KMS-11 (cell line): ENCODE data around the gene ASB2.

Experiments used
- H2AFZ ChIP-seq: fragments of 200-600 bp; sonication (generic); 2 replicates; pipeline ENCODE4 v1.6.1; 2016; ENCODE audit warnings: antibody characterized with exemption, mixed run types, low read depth
- H3K27ac ChIP-seq: fragments of 200-600 bp; sonication (generic); 2 replicates; pipeline ENCODE4 v1.6.1; 2016; ENCODE audit warnings: mild to moderate bottlenecking, mixed run types
- H3K27me3 ChIP-seq: fragments of 200-600 bp; sonication (generic); 2 replicates; pipeline ENCODE4 v1.6.1; 2017; ENCODE audit warnings: mild to moderate bottlenecking, low read depth, mixed run types, moderate library complexity; ENCODE audit not compliant: insufficient read depth
- H3K36me3 ChIP-seq: fragments of 200-600 bp; sonication (generic); 2 replicates; pipeline ENCODE4 v1.6.1; 2017; ENCODE audit warnings: mild to moderate bottlenecking, mixed run types; ENCODE audit not compliant: insufficient read depth
- H3K4me1 ChIP-seq: fragments of 200-600 bp; sonication (generic); 2 replicates; pipeline ENCODE4 v1.6.1; 2016; ENCODE audit warnings: mild to moderate bottlenecking, low read depth, mixed run types; ENCODE audit not compliant: poor library complexity, severe bottlenecking
- H3K4me2 ChIP-seq: fragments of 200-600 bp; sonication (generic); 2 replicates; pipeline ENCODE4 v1.7.0; 2016; ENCODE audit warnings: mild to moderate bottlenecking, mixed run types
- H3K4me3 ChIP-seq: fragments of 200-600 bp; sonication (generic); IDR thresholded peaks from 2 replicates; pipeline ENCODE4 v1.6.1; 2017; ENCODE audit warnings: low read depth, low read length, mixed read lengths; ENCODE audit not compliant: insufficient read depth
- H3K79me2 ChIP-seq: fragments of 200-600 bp; sonication (generic); 2 replicates; pipeline ENCODE4 v1.6.1; 2016; ENCODE audit warnings: low read depth, mixed run types; ENCODE audit not compliant: insufficient read depth
- H3K9ac ChIP-seq: fragments of 200-600 bp; sonication (generic); 2 replicates; pipeline ENCODE4 v1.6.1; 2016; ENCODE audit warnings: mild to moderate bottlenecking, mixed run types
- H4K20me1 ChIP-seq: fragments of 200-600 bp; sonication (generic); 2 replicates; pipeline ENCODE4 v1.6.1; 2016; ENCODE audit warnings: mild to moderate bottlenecking, mixed run types; ENCODE audit not compliant: insufficient read depth
- CTCF ChIP-seq: fragments of 200-600 bp; sonication (generic); conservative IDR thresholded peaks from 2 replicates; pipeline ENCODE4 v1.6.1; 2017; ENCODE audit warnings: low read depth, mild to moderate bottlenecking, antibody characterized with exemption, low read length, moderate library complexity, mixed read lengths

Gene ASB2

GRCh38 chr14:93916498-93916897 lies 59.9 kb downstream of the ASB2 start:
- H3K27me3 ChIP-seq, result no peaks in the 10 kb centered on the region
- H3K27ac ChIP-seq, result no peak overlapping the region
- H4K20me1 ChIP-seq, result no peaks in the 10 kb centered on the region
- H3K79me2 ChIP-seq, result no peaks in the 10 kb centered on the region
- H3K4me3 ChIP-seq, result no peak overlapping the region
- H3K4me2 ChIP-seq, result no peak overlapping the region
- H2AFZ ChIP-seq, result no peak overlapping the region
- no peak overlapping the region for H3K9ac ChIP-seq
- H3K4me1 ChIP-seq, result no peaks in the 10 kb centered on the region
- TF ChIP-seq CTCF, result no peak
- no peaks in the 10 kb centered on the region for H3K36me3 ChIP-seq

- TF ChIP-seq CTCF, result no peak
- Histone ChIP-seq H3K36me3 (no peaks in the 10 kb centered on the region), H2AFZ (no peak overlapping the region), H3K79me2 (no peaks in the 10 kb centered on the region), H4K20me1 (no peaks in the 10 kb centered on the region), H3K9ac (no peak overlapping the region), H3K4me1 (no peaks in the 10 kb centered on the region), H3K27ac (no peak overlapping the region), H3K4me2 (no peak overlapping the region), H3K27me3 (no peaks in the 10 kb centered on the region), H3K4me3 (no peak overlapping the region)
These were observed 60.6 kb downstream of the ASB2 start for GRCh38 chr14:93915800-93916199.

GRCh38 chr14:93915070-93915705 lies 61.2 kb downstream of the ASB2 start:
- Histone ChIP-seq H3K36me3 (no peaks in the 10 kb centered on the region), H3K9ac (no peak overlapping the region), H2AFZ (no peak overlapping the region), H4K20me1 (no peaks in the 10 kb centered on the region), H3K79me2 (no peaks in the 10 kb centered on the region), H3K4me2 (no peak overlapping the region), H3K27ac (no peak overlapping the region), H3K4me3 (no peak overlapping the region), H3K27me3 (no peaks in the 10 kb centered on the region), H3K4me1 (no peaks in the 10 kb centered on the region)
- TF ChIP-seq CTCF, result no peak

GRCh38 chr14:93914278-93914677 lies 62.1 kb downstream of the ASB2 start:
- Histone ChIP-seq H2AFZ (no peak overlapping the region; the same call in 1 of the 2 replicates), H3K4me3 (no peak overlapping the region), H3K79me2 (no peaks in the 10 kb centered on the region), H3K4me2 (no peak overlapping the region), H4K20me1 (no peaks in the 10 kb centered on the region), H3K9ac (no peak overlapping the region), H3K27me3 (no peaks in the 10 kb centered on the region), H3K36me3 (no peaks in the 10 kb centered on the region), H3K4me1 (no peaks in the 10 kb centered on the region), H3K27ac (no peak overlapping the region)
- TF ChIP-seq CTCF, result no peak
